GM12878 (cell line): Measurements from ENCODE around the gene GAPDHS. TPM values are rescaled to one million over a fixed set of nuclear protein-coding genes. Genes with fewer than 3 reads are reported as not detected.

ENCODE experiments used
- ATAC-seq: fragments of 200-7000 bp; cut with Tn5 transposase; 3 replicates; pipeline ENCODE4 v1.9.1; 2020; ENCODE audit warnings: mild to moderate bottlenecking, moderate library complexity
- BruUV-seq: library from RNA; stranded (reverse); fragments of 400-500 nt; replicated peaks from 2 replicates; lab custom pipeline; 2021; lab: Mats Ljungman, UMichigan
- CTCF ChIA-PET: fragments of 300-600 bp; sonication (Branson Sonifier 250); formaldehyde crosslinking; extraction: SDS; loops from one replicate; lab custom pipeline; 2021; ENCODE audit warnings: inconsistent platforms; lab: Yijun Ruan, JAX
- POLR2A ChIA-PET: fragments of 350-600 bp; formaldehyde crosslinking; extraction: SDS; loops from one replicate; lab custom pipeline; 2021; ENCODE audit warnings: inconsistent platforms; lab: Charles Lee
- RAD21 ChIA-PET: fragments of 300-600 bp; sonication (Branson Sonifier 250); formaldehyde crosslinking; loops from one replicate; lab custom pipeline; 2023; ENCODE audit warnings: antibody characterized with exemption; ENCODE audit not compliant: unreplicated experiment; lab: Charles Lee
- SMC1A ChIA-PET: fragments of 300-600 bp; sonication (Branson Sonifier 250); formaldehyde crosslinking; loops from one replicate; lab custom pipeline; 2023; ENCODE audit not compliant: unreplicated experiment, uncharacterized antibody; lab: Charles Lee
- DNase-seq: peaks from one replicate; pipeline ENCODE4 v3.0.0-alpha.2; 2011; ENCODE audit warnings: low read depth, low spot score
- FAIRE-seq: peaks from 3 replicates; lab custom pipeline; 2011; peaks lifted over from hg19 to GRCh38; lab: Jason Lieb, UNC
- H2AFZ ChIP-seq: 2 replicates; pipeline ENCODE4 v1.6.0; 2011; ENCODE audit warnings: low read depth, low read length, control low read depth; ENCODE audit not compliant: control insufficient read depth
- H3K27ac ChIP-seq: 2 replicates; pipeline ENCODE4 v1.5.1; 2011; ENCODE audit warnings: control low read depth; ENCODE audit not compliant: control insufficient read depth, insufficient read depth
- H3K27me3 ChIP-seq, 2 experiments: replicated peaks in 1 of 2; 2 replicates each; pipeline versions ENCODE4 v1.6.0 to v1.6.1; 2011; ENCODE audit warnings: low read length in 1 of 2; ENCODE audit not compliant: control insufficient read depth in 2 of 2, insufficient read depth in 2 of 2
- H3K36me3 ChIP-seq, 2 experiments: 2 replicates each; pipeline ENCODE4 v1.5.1; 2011; ENCODE audit warnings: low read length in 1 of 2; ENCODE audit not compliant: control insufficient read depth in 2 of 2, insufficient read depth in 2 of 2
- H3K4me1 ChIP-seq: 2 replicates; pipeline ENCODE4 v1.6.1; 2011; ENCODE audit warnings: mild to moderate bottlenecking, low read length, moderate library complexity, mixed read lengths; ENCODE audit not compliant: control insufficient read depth, insufficient read depth
- H3K4me2 ChIP-seq: 2 replicates; pipeline ENCODE4 v1.6.0; 2011; ENCODE audit warnings: control low read depth; ENCODE audit not compliant: control insufficient read depth, insufficient read depth
- H3K4me3 ChIP-seq: fragments of 200-600 bp; sonication (generic); 2 replicates; pipeline ENCODE4 v1.5.1; 2016
- H3K79me2 ChIP-seq: 2 replicates; pipeline ENCODE4 v1.6.0; 2011; ENCODE audit warnings: low read length; ENCODE audit not compliant: control insufficient read depth, insufficient read depth
- H3K9ac ChIP-seq: 2 replicates; pipeline ENCODE4 v1.8.0; 2011; ENCODE audit warnings: low read length, control low read depth, mixed read lengths; ENCODE audit not compliant: control insufficient read depth, insufficient read depth
- H3K9me3 ChIP-seq: replicated peaks from 3 replicates; pipeline ENCODE4 v1.5.1; 2011; ENCODE audit warnings: mild to moderate bottlenecking, low read length; ENCODE audit not compliant: control insufficient read depth, insufficient read depth
- H4K20me1 ChIP-seq: 2 replicates; pipeline ENCODE4 v1.6.0; 2011; ENCODE audit not compliant: control insufficient read depth, insufficient read depth
- BACH1 ChIP-seq: fragments of 450-650 bp; IDR thresholded peaks from 2 replicates; pipeline ENCODE4 v1.6.1; 2017; ENCODE audit warnings: mild to moderate bottlenecking, borderline replicate concordance
- CBFB ChIP-seq: IDR thresholded peaks from 2 replicates; pipeline ENCODE4 v1.6.1; 2016; ENCODE audit warnings: antibody characterized with exemption, low read depth
- CREM ChIP-seq: IDR thresholded peaks from 2 replicates; pipeline ENCODE4 v1.6.1; 2014; ENCODE audit warnings: antibody characterized with exemption, low read depth
- EED ChIP-seq: sonication (generic); IDR thresholded peaks from 2 replicates; pipeline ENCODE4 v1.6.1; 2016; ENCODE audit warnings: antibody characterized with exemption, low read depth
- GATAD2B ChIP-seq: fragments of 450-650 bp; conservative IDR thresholded peaks from 2 replicates; pipeline ENCODE4 v1.6.1; 2017; ENCODE audit warnings: low read depth, mild to moderate bottlenecking, moderate library complexity
- IKZF1 ChIP-seq: fragments of 450-650 bp; conservative IDR thresholded peaks from 2 replicates; pipeline ENCODE4 v1.6.1; 2017; ENCODE audit warnings: antibody characterized with exemption, mild to moderate bottlenecking
- STAT3 ChIP-seq: IDR thresholded peaks from 2 replicates; pipeline ENCODE4 v1.6.1; 2011; ENCODE audit warnings: low read depth, low read length, improper control_type of control experiment
- TARDBP ChIP-seq: IDR thresholded peaks from 2 replicates; pipeline ENCODE4 v1.6.1; 2016; ENCODE audit warnings: borderline replicate concordance
- USF2 ChIP-seq: IDR thresholded peaks from 2 replicates; pipeline ENCODE4 v1.6.1; 2011; ENCODE audit warnings: low read depth, low read length, improper control_type of control experiment, borderline replicate concordance
- ZBTB33 ChIP-seq: fragments of 450-650 bp; IDR thresholded peaks from 2 replicates; pipeline ENCODE4 v1.6.1; 2017; ENCODE audit warnings: mild to moderate bottlenecking
- ZSCAN29 ChIP-seq: fragments of 450-650 bp; IDR thresholded peaks from 2 replicates; pipeline ENCODE4 v1.6.1; 2017; ENCODE audit warnings: mild to moderate bottlenecking, moderate library complexity
- WGBS: methylation state at CpG from one replicate; pipeline ENCODE4 v1.1.6; 2016; ENCODE audit warnings: low lambda C conversion rate; ENCODE audit not compliant: insufficient replicate concordance, insufficient coverage; ENCODE audit errors: missing lambda C conversion rate; 5-methylcytosine and 5-hydroxymethylcytosine counted together
- in situ Hi-C: fragments of 300-500 bp; cut with MboI; formaldehyde crosslinking; loops from 9 replicates; pipeline ENCODE4 v1.14.3; 2018; ENCODE audit warnings: mixed read lengths
- intact Hi-C: fragments of 100-400 bp; cut with micrococcal nuclease; formaldehyde crosslinking; loops from one replicate; pipeline ENCODE4 v1.14.2; 2022; ENCODE audit not compliant: unreplicated experiment
- polyA plus RNA-seq, 11 experiments: library from polyadenylated mRNA; depleted of rRNA in 4 of 11; unstranded in 6 of 11; stranded (reverse) in 5 of 11; fragments of >200 nt; fragmentation: Nextera tagmentation in 4 of 11; fragmentation: Illumina TruSeq in 1 of 11; extraction: Ambion mirVana in 4 of 11; extraction: Trizol in 1 of 11; gene quantifications; 1 replicate in 1 of 11; 2 replicates in 10 of 11; pipeline versions ENCODE4 v1.2.1 to v1.2.3, GENCODE V29; 2011 to 2016; ENCODE audit warnings: inconsistent platforms in 2 of 11, missing spikeins in 2 of 11, low read depth in 1 of 11
- total RNA-seq, 4 experiments: library from RNA; depleted of rRNA in 3 of 4; stranded (reverse); fragments of >200 nt in 3 of 4; fragmentation: Illumina TruSeq in 1 of 4; extraction: Trizol in 1 of 4; gene quantifications; 2 replicates each; pipeline versions ENCODE4 v1.2.1 to v1.2.3, GENCODE V29; 2013 to 2021
- TF ChIP-seq, protein P1 (sequence below): IDR thresholded peaks from 2 replicates; pipeline ENCODE4 v1.6.1; 2012; ENCODE audit warnings: low read depth, low read length, improper control_type of control experiment
- TF ChIP-seq, protein P2 (sequence below): IDR thresholded peaks from 2 replicates; pipeline ENCODE4 v1.6.1; 2011; ENCODE audit warnings: mild to moderate bottlenecking, low read depth, low read length, moderate library complexity; ENCODE audit not compliant: insufficient replicate concordance
- TF ChIP-seq, protein P3 (sequence below): fragments of 450-650 bp; IDR thresholded peaks from 2 replicates; pipeline ENCODE4 v1.6.1; 2016; ENCODE audit warnings: mild to moderate bottlenecking

GAPDHS gene
- total and polyA plus RNA-seq, 10 of the 15 experiments (the other 5 are each of a cell fraction or from before 2014, with no cell fraction given), result 0.08 TPM; not detected in 9

DNA sequence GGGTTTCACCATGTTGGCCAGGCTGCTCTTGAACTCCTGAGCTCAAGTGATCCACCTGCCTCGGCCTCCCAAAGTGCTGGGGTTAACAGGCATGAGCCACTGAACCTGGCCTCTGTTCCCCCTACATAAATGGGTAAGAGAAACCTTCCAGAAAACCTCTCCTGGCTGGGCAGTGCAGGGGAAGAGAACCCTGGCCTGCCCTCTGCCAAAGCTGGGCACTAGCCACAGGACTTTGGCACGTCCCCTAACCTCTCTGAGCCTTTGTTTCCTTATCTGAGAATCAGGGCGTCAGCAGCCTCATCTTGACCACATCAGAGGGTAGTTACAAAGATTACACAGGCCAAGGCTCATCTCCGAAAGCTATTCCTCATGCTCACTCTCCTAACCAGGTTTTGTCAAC, 7.4 kb upstream of the GAPDHS start:
- Histone ChIP-seq H3K9me3 (no peaks in the 10 kb centered on the region), H3K79me2 (no peaks in the 10 kb centered on the region), H3K27ac (no peak overlapping the region), H3K4me1 (no peaks in the 10 kb centered on the region), H3K4me2 (no peak overlapping the region), H4K20me1 (no peaks in the 10 kb centered on the region), H3K36me3 (no peaks in the 10 kb centered on the region), H3K9ac (no peak overlapping the region), H2AFZ (no peak overlapping the region), H3K27me3 (peaks cover 0 to 11% of the 10 kb centered on the region in 2 experiments; a peak in 3 of 4 replicates), H3K4me3 (no peak overlapping the region)
- no peak for FAIRE-seq
- no TSS peak for BruUV-seq
- in situ Hi-C loops (no loop called here), intact Hi-C loops (no loop called here)
- ChIA-PET POLR2A (interaction anchor here (1.2 kb wide), 1 partner anchor 16 kb away, joined by 5 read pairs; no protein-coding TSS in a partner anchor), CTCF (interaction anchor here (0.8 to 1.8 kb wide), 3 partner anchors 16 to 31 kb away, joined by 3 to 5 read pairs (median 4); no protein-coding TSS in a partner anchor), RAD21 (no interaction called here), SMC1A (no interaction called here)
- no peak for DNase-seq
- TF ChIP-seq ZSCAN29 (no peak), ZBTB33 (no peak), USF2 (no peak), EED (no peak), BACH1 (no peak), IKZF1 (no peak), GATAD2B (no peak), CBFB (no peak), CREM (no peak), STAT3 (no peak), TARDBP (no peak)
- TF ChIP-seq, protein P1, sequence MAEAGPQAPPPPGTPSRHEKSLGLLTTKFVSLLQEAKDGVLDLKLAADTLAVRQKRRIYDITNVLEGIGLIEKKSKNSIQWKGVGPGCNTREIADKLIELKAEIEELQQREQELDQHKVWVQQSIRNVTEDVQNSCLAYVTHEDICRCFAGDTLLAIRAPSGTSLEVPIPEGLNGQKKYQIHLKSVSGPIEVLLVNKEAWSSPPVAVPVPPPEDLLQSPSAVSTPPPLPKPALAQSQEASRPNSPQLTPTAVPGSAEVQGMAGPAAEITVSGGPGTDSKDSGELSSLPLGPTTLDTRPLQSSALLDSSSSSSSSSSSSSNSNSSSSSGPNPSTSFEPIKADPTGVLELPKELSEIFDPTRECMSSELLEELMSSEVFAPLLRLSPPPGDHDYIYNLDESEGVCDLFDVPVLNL, result no peak
- TF ChIP-seq, protein P2, sequence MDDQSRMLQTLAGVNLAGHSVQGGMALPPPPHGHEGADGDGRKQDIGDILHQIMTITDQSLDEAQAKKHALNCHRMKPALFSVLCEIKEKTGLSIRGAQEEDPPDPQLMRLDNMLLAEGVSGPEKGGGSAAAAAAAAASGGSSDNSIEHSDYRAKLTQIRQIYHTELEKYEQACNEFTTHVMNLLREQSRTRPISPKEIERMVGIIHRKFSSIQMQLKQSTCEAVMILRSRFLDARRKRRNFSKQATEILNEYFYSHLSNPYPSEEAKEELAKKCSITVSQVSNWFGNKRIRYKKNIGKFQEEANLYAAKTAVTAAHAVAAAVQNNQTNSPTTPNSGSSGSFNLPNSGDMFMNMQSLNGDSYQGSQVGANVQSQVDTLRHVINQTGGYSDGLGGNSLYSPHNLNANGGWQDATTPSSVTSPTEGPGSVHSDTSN, result no peak
- TF ChIP-seq, protein P3, sequence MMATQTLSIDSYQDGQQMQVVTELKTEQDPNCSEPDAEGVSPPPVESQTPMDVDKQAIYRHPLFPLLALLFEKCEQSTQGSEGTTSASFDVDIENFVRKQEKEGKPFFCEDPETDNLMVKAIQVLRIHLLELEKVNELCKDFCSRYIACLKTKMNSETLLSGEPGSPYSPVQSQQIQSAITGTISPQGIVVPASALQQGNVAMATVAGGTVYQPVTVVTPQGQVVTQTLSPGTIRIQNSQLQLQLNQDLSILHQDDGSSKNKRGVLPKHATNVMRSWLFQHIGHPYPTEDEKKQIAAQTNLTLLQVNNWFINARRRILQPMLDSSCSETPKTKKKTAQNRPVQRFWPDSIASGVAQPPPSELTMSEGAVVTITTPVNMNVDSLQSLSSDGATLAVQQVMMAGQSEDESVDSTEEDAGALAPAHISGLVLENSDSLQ, result no peak
- ATAC-seq, result no peak
- WGBS, result 25% methylated on average over 4 of the region's 4 CpGs
